Endothelial cell of umbilical vein (primary cell): ENCODE data around the gene ALK. TPM values are rescaled to one million over a fixed set of nuclear protein-coding genes. Genes with fewer than 3 reads are reported as not detected.

Source experiments
- BruUV-seq: library from RNA; stranded (reverse); fragments of 400-500 nt; replicated peaks from 2 replicates; lab custom pipeline; 2021; lab: Mats Ljungman, UMichigan
- CTCF ChIA-PET: fragments of 300-600, 350-600 bp; sonication (Branson Sonifier 250); formaldehyde crosslinking; loops from one replicate; lab custom pipeline; 2021; ENCODE audit warnings: antibody characterized with exemption, inconsistent platforms; lab: Charles Lee
- POLR2A ChIA-PET: fragments of 300-600, 350-600 bp; sonication (Branson Sonifier 250); formaldehyde crosslinking; loops from one replicate; lab custom pipeline; 2021; ENCODE audit warnings: antibody characterized with exemption, inconsistent platforms; lab: Charles Lee
- DNase-seq: peaks from one replicate; pipeline ENCODE4 v3.0.0-alpha.2; 2011; ENCODE audit warnings: low read depth, low spot score
- FAIRE-seq: peaks from 2 replicates; lab custom pipeline; 2011; peaks lifted over from hg19 to GRCh38; lab: Jason Lieb, UNC
- H2AFZ ChIP-seq: 2 replicates; pipeline ENCODE4 v1.6.0; 2012; ENCODE audit warnings: low read depth, low read length, control low read depth, inconsistent platforms
- H3K27ac ChIP-seq: 2 replicates; pipeline ENCODE4 v1.5.1; 2011; ENCODE audit warnings: low read depth, mild to moderate bottlenecking, control low read depth, low read length, moderate library complexity; ENCODE audit not compliant: insufficient read depth
- H3K27me3 ChIP-seq, 2 experiments: 2 replicates each; pipeline versions ENCODE4 v1.6.0 to v1.6.1; 2011; ENCODE audit warnings: low read length in 2 of 2, mixed read lengths in 1 of 2; ENCODE audit not compliant: control insufficient read depth in 2 of 2, insufficient read depth in 2 of 2
- H3K36me3 ChIP-seq, 2 experiments: 2 replicates in 1 of 2; 3 replicates in 1 of 2; pipeline ENCODE4 v1.5.1; 2011; ENCODE audit warnings: low read length in 2 of 2, mild to moderate bottlenecking in 1 of 2, moderate library complexity in 1 of 2; ENCODE audit not compliant: control insufficient read depth in 2 of 2, insufficient read depth in 2 of 2; ENCODE audit errors: extremely low read depth in 1 of 2
- H3K4me1 ChIP-seq: 3 replicates; pipeline ENCODE4 v1.5.1; 2011; ENCODE audit warnings: mild to moderate bottlenecking, low read length; ENCODE audit not compliant: control insufficient read depth, insufficient read depth; ENCODE audit errors: extremely low read depth
- H3K4me2 ChIP-seq: 2 replicates; pipeline ENCODE4 v1.6.1; 2011; ENCODE audit warnings: low read length, control low read depth, mixed read lengths; ENCODE audit not compliant: insufficient read depth
- H3K4me3 ChIP-seq, 3 experiments: fragments of 200-600 bp in 1 of 3; sonication (generic), shearing (Covaris generic) in 1 of 3; replicated peaks in 1 of 3; 2 replicates each; pipeline ENCODE4 v1.5.1; 2011 to 2016; ENCODE audit warnings: control low read depth in 3 of 3, low read length in 3 of 3, mild to moderate bottlenecking in 2 of 3, inconsistent platforms in 1 of 3, low read depth in 1 of 3, moderate library complexity in 1 of 3; ENCODE audit not compliant: insufficient read depth in 1 of 3
- H3K79me2 ChIP-seq: 2 replicates; pipeline ENCODE4 v1.6.0; 2012; ENCODE audit warnings: low read length, inconsistent platforms; ENCODE audit not compliant: control insufficient read depth, insufficient read depth
- H3K9ac ChIP-seq: replicated peaks from 2 replicates; pipeline ENCODE3; 2011; ENCODE audit warnings: low read length, control low read depth; ENCODE audit not compliant: insufficient read depth; ENCODE audit errors: extremely low read depth
- H3K9me1 ChIP-seq: replicated peaks from 3 replicates; pipeline ENCODE4 v1.6.0; 2011; ENCODE audit warnings: mild to moderate bottlenecking, low read length; ENCODE audit not compliant: control insufficient read depth, insufficient read depth; ENCODE audit errors: extremely low read depth
- H3K9me3 ChIP-seq: replicated peaks from 2 replicates; pipeline ENCODE4 v1.5.1; 2012; ENCODE audit warnings: low read length, inconsistent platforms; ENCODE audit not compliant: control insufficient read depth, insufficient read depth
- H4K20me1 ChIP-seq: replicated peaks from 2 replicates; pipeline ENCODE3; 2011; ENCODE audit warnings: mild to moderate bottlenecking, low read length; ENCODE audit not compliant: control insufficient read depth, insufficient read depth; ENCODE audit errors: extremely low read depth
- CTCF ChIP-seq, 2 donors: IDR thresholded peaks; 1 replicate in 1 of 2; 2 replicates in 1 of 2; pipeline ENCODE4 v1.5.1; 2011; ENCODE audit warnings: low read length in 2 of 2, mild to moderate bottlenecking in 2 of 2, moderate library complexity in 2 of 2, control low read depth in 1 of 2, inconsistent platforms in 1 of 2, low read depth in 1 of 2; ENCODE audit not compliant: insufficient read depth in 1 of 2; ENCODE audit errors: extremely low read depth in 1 of 2
- EZH2 ChIP-seq: IDR thresholded peaks from 2 replicates; pipeline ENCODE4 v1.6.1; 2012; ENCODE audit warnings: borderline replicate concordance, low read depth, mild to moderate bottlenecking, moderate library complexity, low read length, inconsistent platforms; ENCODE audit not compliant: severe bottlenecking
- FOS ChIP-seq: IDR thresholded peaks from 2 replicates; pipeline ENCODE4 v1.6.1; 2011; ENCODE audit warnings: mild to moderate bottlenecking, low read length, moderate library complexity, borderline replicate concordance; ENCODE audit not compliant: insufficient read depth
- GATA2 ChIP-seq: IDR thresholded peaks from 2 replicates; pipeline ENCODE4 v1.7.0; 2011; ENCODE audit warnings: low read depth, mild to moderate bottlenecking, moderate library complexity, mixed read lengths, low read length; ENCODE audit not compliant: insufficient read length, insufficient read depth
- JUN ChIP-seq: IDR thresholded peaks from 2 replicates; pipeline ENCODE4 v1.6.1; 2011; ENCODE audit warnings: borderline replicate concordance, low read depth; ENCODE audit not compliant: insufficient read length, insufficient read depth
- MAX ChIP-seq: IDR thresholded peaks from 2 replicates; pipeline ENCODE4 v1.6.1; 2011; ENCODE audit not compliant: insufficient read depth, insufficient read length
- MYC ChIP-seq: IDR thresholded peaks from one replicate; pipeline ENCODE4 v1.6.1; 2011; ENCODE audit warnings: mild to moderate bottlenecking, low read depth, low read length
- POLR2A ChIP-seq: IDR thresholded peaks from 2 replicates; pipeline ENCODE4 v1.6.1; 2012; ENCODE audit warnings: low read depth, mild to moderate bottlenecking, control low read depth, low read length
- POLR2AphosphoS5 ChIP-seq: IDR thresholded peaks from 2 replicates; pipeline ENCODE4 v1.6.1; 2012; ENCODE audit warnings: low read depth, mild to moderate bottlenecking, control low read depth, low read length, moderate library complexity; ENCODE audit not compliant: insufficient read depth
- dilution Hi-C: fragments of 300-500 bp; cut with MboI; formaldehyde crosslinking; loops from one replicate; pipeline ENCODE4 v1.15.0; 2019; ENCODE audit warnings: low sequenced_read_pairs; ENCODE audit not compliant: extremely low pct_ligation_motif_present
- intact Hi-C: fragments of 100-400 bp; cut with micrococcal nuclease; formaldehyde crosslinking; loops from one replicate; pipeline ENCODE4 v1.10.0; 2022
- polyA plus RNA-seq, 4 experiments: library from polyadenylated mRNA; depleted of rRNA in 3 of 4; stranded (reverse) in 3 of 4; unstranded in 1 of 4; fragments of >200 nt; gene quantifications; 2 replicates each; pipeline versions ENCODE4 v1.2.1 to v1.2.3, GENCODE V29; 2011 to 2012; ENCODE audit warnings: missing spikeins in 1 of 4
- total RNA-seq: library from RNA; stranded (reverse); gene quantifications from 2 replicates; pipeline ENCODE4 v1.2.3, GENCODE V29; 2021

The ALK gene
- total and polyA plus RNA-seq, 2 donors (not counting 3 experiments of a cell fraction or from before 2014, with no cell fraction given), result not detected

DNA sequence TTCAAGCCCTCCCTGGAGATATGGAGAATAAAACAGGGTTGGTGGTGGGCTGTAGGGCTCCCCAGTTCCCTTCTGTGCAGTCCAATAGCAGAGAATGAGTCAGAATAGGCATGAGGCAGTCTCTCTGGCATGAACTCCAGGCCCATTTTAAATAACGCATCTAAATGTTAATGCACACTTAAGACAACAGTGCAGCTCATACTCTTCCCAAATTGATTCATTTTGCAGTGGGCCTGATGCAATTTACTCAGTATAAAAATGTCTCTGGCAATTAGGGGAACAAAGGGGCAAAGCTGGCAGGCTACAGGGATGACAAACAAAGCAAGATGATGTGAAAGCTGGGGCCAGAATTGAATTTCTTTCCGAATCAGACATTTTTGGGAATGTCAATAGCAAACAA, 403.4 kb downstream of the ALK start:
- Histone ChIP-seq H3K4me1 (no peaks in the 10 kb centered on the region), H3K27me3 (no peaks in the 10 kb centered on the region), H3K9ac (no peak overlapping the region), H3K36me3 (no peaks in the 10 kb centered on the region), H3K4me2 (no peak overlapping the region), H3K9me3 (peaks cover 2% of the 10 kb centered on the region), H4K20me1 (no peaks in the 10 kb centered on the region), H3K9me1 (no peaks in the 10 kb centered on the region), H3K27ac (no peak overlapping the region), H3K4me3 (no peak overlapping the region), H2AFZ (no peak overlapping the region), H3K79me2 (no peaks in the 10 kb centered on the region)
- DNase-seq (no peak), FAIRE-seq (no peak)
- dilution Hi-C loops, result no loop called here
- TF ChIP-seq JUN (no peak), EZH2 (no peak), FOS (no peak), GATA2 (no peak), POLR2A (no peak)
- ChIA-PET CTCF (interaction anchor here (0.8 kb wide), 1 partner anchor 12 kb away, joined by 3 read pairs; no protein-coding TSS in a partner anchor), POLR2A (no interaction called here)
- intact Hi-C loops, result no loop called here
- no TSS peak for BruUV-seq

DNA sequence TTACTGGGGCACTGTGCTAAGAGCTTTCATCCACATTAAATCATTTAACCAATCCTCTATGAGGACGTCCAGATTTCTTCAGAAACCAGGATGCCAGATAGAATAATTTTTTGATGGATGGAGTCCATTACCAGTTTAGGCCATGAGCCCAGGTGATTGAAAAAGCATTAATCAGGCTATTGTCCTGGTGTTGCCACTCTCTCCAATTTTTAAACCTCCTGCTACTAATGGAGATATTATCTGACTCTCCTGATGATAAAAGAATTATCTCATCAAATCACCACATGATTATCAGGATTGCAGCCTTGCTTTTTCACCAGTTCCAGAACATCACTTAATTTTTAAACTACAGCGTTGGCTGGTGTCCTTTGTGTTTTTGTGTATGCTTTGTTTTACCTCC, 404.0 kb downstream of the ALK start:
- Histone ChIP-seq H3K27ac (no peak overlapping the region), H3K9me1 (no peaks in the 10 kb centered on the region), H3K4me2 (no peak overlapping the region), H2AFZ (no peak overlapping the region), H4K20me1 (no peaks in the 10 kb centered on the region), H3K9ac (no peak overlapping the region), H3K27me3 (no peaks in the 10 kb centered on the region), H3K79me2 (no peaks in the 10 kb centered on the region), H3K4me3 (no peak overlapping the region), H3K36me3 (no peaks in the 10 kb centered on the region), H3K4me1 (no peaks in the 10 kb centered on the region), H3K9me3 (peaks cover 2% of the 10 kb centered on the region)
- intact Hi-C loops (no loop called here), dilution Hi-C loops (no loop called here)
- FAIRE-seq (no peak), DNase-seq (no peak)
- TF ChIP-seq EZH2 (no peak), CTCF (IDR thresholded peaks at IDR 0.05; ENCODE audit: extremely low read depth in 1 of 2, insufficient read depth in 1 of 2, low read depth in 1 of 2, low read length in 2 of 2) (no peak), GATA2 (no peak), MAX (no peak), POLR2AphosphoS5 (no peak), FOS (no peak), POLR2A (no peak), MYC (no peak), JUN (no peak)
- ChIA-PET CTCF (interaction anchor here (0.8 kb wide), 1 partner anchor 12 kb away, joined by 3 read pairs; no protein-coding TSS in a partner anchor), POLR2A (no interaction called here)
- BruUV-seq, result no TSS peak
